HepG2 (cell line): Measurements from ENCODE around the gene MRPL18. TPM values are rescaled to one million over a fixed set of nuclear protein-coding genes. Genes with fewer than 3 reads are reported as not detected.

Experiments
- BRCA1 ChIP-seq: sonication (generic); formaldehyde crosslinking; IDR thresholded peaks from 2 replicates; pipeline ENCODE4 v1.4.0; 2020; ENCODE audit warnings: missing genetic modification reagents
- CEBPG ChIP-seq: IDR thresholded peaks from 2 replicates; pipeline ENCODE4 v1.6.1; 2016
- E2F2 ChIP-seq: sonication (generic); formaldehyde crosslinking; IDR thresholded peaks from 2 replicates; pipeline ENCODE4 v1.4.0; 2020; ENCODE audit warnings: missing genetic modification reagents, borderline replicate concordance
- EP300 ChIP-seq, 3 experiments: sonication (generic) in 1 of 3; formaldehyde crosslinking in 1 of 3; IDR thresholded peaks; 2 replicates each; pipeline versions ENCODE4 v1.5.1 to v1.6.1; 2011 to 2020; ENCODE audit warnings: low read depth in 2 of 3, low read length in 2 of 3, borderline replicate concordance in 1 of 3, improper control_type of control experiment in 1 of 3, mild to moderate bottlenecking in 1 of 3, missing genetic modification reagents in 1 of 3, moderate library complexity in 1 of 3
- KDM4B ChIP-seq: sonication (generic); formaldehyde crosslinking; IDR thresholded peaks from 2 replicates; pipeline ENCODE4 v1.4.0; 2020; ENCODE audit warnings: missing genetic modification reagents
- NFKB2 ChIP-seq: sonication (generic); formaldehyde crosslinking; IDR thresholded peaks from 2 replicates; pipeline ENCODE4 v1.4.0; 2020; ENCODE audit warnings: missing genetic modification reagents, borderline replicate concordance
- RFX3 ChIP-seq: IDR thresholded peaks from 2 replicates; pipeline ENCODE4 v1.6.1; 2016; ENCODE audit warnings: missing biosample characterization, missing genetic modification reagents
- SMARCC2 ChIP-seq: fragments of 450-650 bp; IDR thresholded peaks from 2 replicates; pipeline ENCODE4 v1.6.1; 2017; ENCODE audit warnings: antibody characterized with exemption, mild to moderate bottlenecking
- TGIF2 ChIP-seq: IDR thresholded peaks from 2 replicates; pipeline ENCODE4 v1.6.1; 2016; ENCODE audit warnings: control low read depth, missing compliant biosample characterization
- YEATS4 ChIP-seq: sonication (generic); formaldehyde crosslinking; IDR thresholded peaks from 2 replicates; pipeline ENCODE4 v1.4.0; 2020; ENCODE audit warnings: missing genetic modification reagents, borderline replicate concordance
- ZFP36L2 ChIP-seq: sonication (generic); formaldehyde crosslinking; IDR thresholded peaks from 2 replicates; pipeline ENCODE4 v1.4.0; 2020; ENCODE audit warnings: missing genetic modification reagents
- ZNF10 ChIP-seq: sonication (generic); formaldehyde crosslinking; IDR thresholded peaks from 2 replicates; pipeline ENCODE4 v1.4.0; 2020; ENCODE audit warnings: mild to moderate bottlenecking, low read depth, missing genetic modification reagents, borderline replicate concordance
- ZNF160 ChIP-seq: sonication (generic); formaldehyde crosslinking; IDR thresholded peaks from 2 replicates; pipeline ENCODE4 v1.8.0; 2022; ENCODE audit warnings: mild to moderate bottlenecking, inconsistent platforms, missing genetic modification reagents
- ZNF30 ChIP-seq: sonication (generic); formaldehyde crosslinking; IDR thresholded peaks from 2 replicates; pipeline ENCODE4 v1.5.0; 2020; ENCODE audit warnings: mild to moderate bottlenecking, missing genetic modification reagents
- ZNF407 ChIP-seq: sonication (generic); formaldehyde crosslinking; IDR thresholded peaks from one replicate; pipeline ENCODE4 v1.5.1; 2020; ENCODE audit warnings: mild to moderate bottlenecking, missing genetic modification reagents; ENCODE audit errors: not compliant biosample characterization
- ZNF512 ChIP-seq: sonication (generic); formaldehyde crosslinking; IDR thresholded peaks from 2 replicates; pipeline ENCODE4 v1.4.0; 2020; ENCODE audit warnings: mild to moderate bottlenecking, missing genetic modification reagents
- ZNF563 ChIP-seq: sonication (generic); formaldehyde crosslinking; IDR thresholded peaks from 2 replicates; pipeline ENCODE4 v1.8.0; 2022; ENCODE audit warnings: mild to moderate bottlenecking, moderate library complexity, missing genetic modification reagents
- ZNF839 ChIP-seq: sonication (generic); formaldehyde crosslinking; IDR thresholded peaks from 2 replicates; pipeline ENCODE4 v1.4.0; 2020; ENCODE audit warnings: missing genetic modification reagents, mild to moderate bottlenecking, borderline replicate concordance
- polyA plus RNA-seq, 8 experiments: library from polyadenylated mRNA; depleted of rRNA in 3 of 8; stranded (reverse) in 7 of 8; unstranded in 1 of 8; fragments of >200 nt; fragmentation: Illumina TruSeq in 4 of 8; extraction: Trizol in 4 of 8; gene quantifications; 2 replicates each; pipeline versions ENCODE4 v1.2.1 to v1.2.3, GENCODE V29; 2011 to 2016; ENCODE audit warnings: low read depth in 4 of 8, missing spikeins in 1 of 8, mixed read lengths in 1 of 8; ENCODE audit not compliant: insufficient read depth in 1 of 8
- total RNA-seq, 5 experiments: library from RNA; depleted of rRNA; stranded (reverse); fragments of >200 nt; fragmentation: Illumina TruSeq; extraction: Trizol; gene quantifications; 2 replicates each; pipeline ENCODE4 v1.2.3, GENCODE V29; 2016; ENCODE audit warnings: low read depth in 1 of 5

The MRPL18 gene
- total and polyA plus RNA-seq, 2 of the 13 experiments (the other 11 are each of a cell fraction or from before 2014, with no cell fraction given) = 85.6 to 176 TPM

GRCh38 chr6:159790956-159791598, 810 bp downstream of the MRPL18 start (continued):
- TF ChIP-seq ZNF512 (CRISPR knock-in tag) (no peak), ZNF30 (0 out of 2 replicates have a peak, but pooled peaks have one; percentile 47), ZNF10 (CRISPR knock-in tag) (no peak), YEATS4 (CRISPR knock-in tag) (no peak), EP300 (IDR thresholded peaks at IDR 0.05; ENCODE audit: low read depth in 2 of 2, low read length in 2 of 2) (no peak), EP300 (CRISPR knock-in tag; IDR thresholded peaks at IDR 0.05; ENCODE audit: borderline replicate concordance) (no peak), SMARCC2 (no peak), BRCA1 (CRISPR knock-in tag) (no peak), KDM4B (CRISPR knock-in tag) (no peak), ZFP36L2 (CRISPR knock-in tag) (no peak), ZNF160 (no peak), NFKB2 (CRISPR knock-in tag) (no peak), ZNF839 (CRISPR knock-in tag) (no peak), ZNF407 (no peak), ZNF563 (CRISPR knock-in tag) (no peak), CEBPG (CRISPR knock-in tag) (no peak), E2F2 (no peak), TGIF2 (CRISPR knock-in tag) (peak; percentile 32; the same call in 1 of the 2 replicates), RFX3 (CRISPR knock-in tag) (no peak)
